IPS-15b (cell line): ENCODE results near the gene C1orf50.
A peak's percentile ranks its signal among the peaks of the same experiment; 100 is the strongest.

Source experiments
- H3K27me3 ChIP-seq: one replicate; pipeline ENCODE4 v1.6.1; 2013; ENCODE audit warnings: low read length; ENCODE audit not compliant: control insufficient read depth, insufficient read depth
- H3K36me3 ChIP-seq: one replicate; pipeline ENCODE4 v1.6.1; 2013; ENCODE audit warnings: low read length; ENCODE audit not compliant: control insufficient read depth, insufficient read depth
- H3K4me1 ChIP-seq: one replicate; pipeline ENCODE4 v1.6.1; 2013; ENCODE audit warnings: mild to moderate bottlenecking, low read length; ENCODE audit not compliant: control insufficient read depth, insufficient read depth
- H3K4me3 ChIP-seq: one replicate; pipeline ENCODE4 v1.5.1; 2013; ENCODE audit warnings: low read depth, low read length
- H3K9ac ChIP-seq: one replicate; pipeline ENCODE4 v1.6.1; 2013; ENCODE audit warnings: low read depth, mild to moderate bottlenecking, low read length
- H3K9me3 ChIP-seq: one replicate; pipeline ENCODE4 v1.6.1; 2013; ENCODE audit warnings: mild to moderate bottlenecking, low read length; ENCODE audit not compliant: control insufficient read depth, insufficient read depth

C1orf50 gene

GRCh38 chr1:42767510-42768000 lies 506 bp downstream of the C1orf50 start:
- peak overlapping the region; percentile 73 for H3K9ac ChIP-seq
- no peaks in the 10 kb centered on the region for H3K36me3 ChIP-seq
- H3K4me1 ChIP-seq = peaks cover 6% of the 10 kb centered on the region
- H3K4me3 ChIP-seq = peak overlapping the region; percentile 94
- H3K27me3 ChIP-seq = no peaks in the 10 kb centered on the region
- H3K9me3 ChIP-seq = no peaks in the 10 kb centered on the region

- peak overlapping the region; percentile 94 for H3K4me3 ChIP-seq
- H3K27me3 ChIP-seq = no peaks in the 10 kb centered on the region
Measured at GRCh38 chr1:42768172-42768571, 1.1 kb downstream of the C1orf50 start.

GRCh38 chr1:42769811-42770210 lies 2.8 kb downstream of the C1orf50 start:
- Histone ChIP-seq H3K36me3 (peaks cover 3% of the 10 kb centered on the region), H3K9ac (no peak overlapping the region), H3K4me1 (peaks cover 6% of the 10 kb centered on the region)

More at GRCh38 chr1:42768172-42768571, 1.1 kb downstream of the C1orf50 start:
- no peaks in the 10 kb centered on the region for H3K36me3 ChIP-seq
- peaks cover 6% of the 10 kb centered on the region for H3K4me1 ChIP-seq
- no peaks in the 10 kb centered on the region for H3K9me3 ChIP-seq
- H3K9ac ChIP-seq = no peak overlapping the region

GRCh38 chr1:42773420-42773819 lies 6.4 kb downstream of the C1orf50 start:
- peaks cover 7% of the 10 kb centered on the region for H3K36me3 ChIP-seq
- H3K9me3 ChIP-seq = no peaks in the 10 kb centered on the region
- H3K9ac ChIP-seq = no peak overlapping the region
- H3K4me1 ChIP-seq = no peaks in the 10 kb centered on the region
- H3K4me3 ChIP-seq = no peak overlapping the region
- no peaks in the 10 kb centered on the region for H3K27me3 ChIP-seq

More at GRCh38 chr1:42769811-42770210, 2.8 kb downstream of the C1orf50 start:
- H3K4me3 ChIP-seq = no peak overlapping the region
- no peaks in the 10 kb centered on the region for H3K9me3 ChIP-seq
- no peaks in the 10 kb centered on the region for H3K27me3 ChIP-seq

GRCh38 chr1:42774928-42775526 lies 8.0 kb downstream of the C1orf50 start:
- H3K9ac ChIP-seq = no peak overlapping the region
- H3K4me1 ChIP-seq = no peaks in the 10 kb centered on the region
- no peaks in the 10 kb centered on the region for H3K9me3 ChIP-seq
- H3K36me3 ChIP-seq = peaks cover 7% of the 10 kb centered on the region
- H3K27me3 ChIP-seq = no peaks in the 10 kb centered on the region
- no peak overlapping the region for H3K4me3 ChIP-seq

GRCh38 chr1:42776502-42776901 lies 9.5 kb downstream of the C1orf50 start:
- Histone ChIP-seq H3K27me3 (no peaks in the 10 kb centered on the region), H3K9ac (no peak overlapping the region), H3K4me3 (no peak overlapping the region), H3K9me3 (no peaks in the 10 kb centered on the region), H3K4me1 (no peaks in the 10 kb centered on the region), H3K36me3 (peaks cover 11% of the 10 kb centered on the region)

GRCh38 chr1:42777852-42778251 lies 10.8 kb downstream of the C1orf50 start:
- peaks cover 11% of the 10 kb centered on the region for H3K36me3 ChIP-seq
- H3K9me3 ChIP-seq = no peaks in the 10 kb centered on the region
- no peaks in the 10 kb centered on the region for H3K27me3 ChIP-seq
- H3K4me3 ChIP-seq = no peak overlapping the region
- no peak overlapping the region for H3K9ac ChIP-seq
- no peaks in the 10 kb centered on the region for H3K4me1 ChIP-seq

GRCh38 chr1:42779725-42780124 lies 12.7 kb downstream of the C1orf50 start:
- peaks cover 8% of the 10 kb centered on the region for H3K36me3 ChIP-seq
- H3K27me3 ChIP-seq = no peaks in the 10 kb centered on the region
- no peaks in the 10 kb centered on the region for H3K9me3 ChIP-seq

GRCh38 chr1:42780176-42780575 lies 13.1 kb downstream of the C1orf50 start:
- Histone ChIP-seq H3K27me3 (no peaks in the 10 kb centered on the region), H3K36me3 (peaks cover 8% of the 10 kb centered on the region), H3K4me1 (no peaks in the 10 kb centered on the region), H3K9ac (no peak overlapping the region), H3K4me3 (no peak overlapping the region), H3K9me3 (no peaks in the 10 kb centered on the region)

More at GRCh38 chr1:42779725-42780124, 12.7 kb downstream of the C1orf50 start:
- no peak overlapping the region for H3K4me3 ChIP-seq
- H3K9ac ChIP-seq = no peak overlapping the region
- no peaks in the 10 kb centered on the region for H3K4me1 ChIP-seq

- no peak overlapping the region for H3K4me3 ChIP-seq
- no peak overlapping the region for H3K9ac ChIP-seq
- H3K36me3 ChIP-seq = peaks cover 4% of the 10 kb centered on the region
- H3K9me3 ChIP-seq = no peaks in the 10 kb centered on the region
- no peaks in the 10 kb centered on the region for H3K27me3 ChIP-seq
- no peaks in the 10 kb centered on the region for H3K4me1 ChIP-seq
Measured at GRCh38 chr1:42783092-42783491, 16.0 kb downstream of the C1orf50 start.

GRCh38 chr1:42784547-42784945 lies 17.5 kb downstream of the C1orf50 start:
- no peak overlapping the region for H3K4me3 ChIP-seq
- no peaks in the 10 kb centered on the region for H3K9me3 ChIP-seq
- no peaks in the 10 kb centered on the region for H3K4me1 ChIP-seq
- H3K27me3 ChIP-seq = no peaks in the 10 kb centered on the region
- no peak overlapping the region for H3K9ac ChIP-seq
- H3K36me3 ChIP-seq = peaks cover 4% of the 10 kb centered on the region

GRCh38 chr1:42784946-42785693 lies 18.1 kb downstream of the C1orf50 start, which contains the start of gene TMEM269:
TMEM269 (plus strand) TSS chr1:42784991; CDS start chr1:42789894, 4,903 bp downstream.
- no peaks in the 10 kb centered on the region for H3K27me3 ChIP-seq
- H3K4me1 ChIP-seq = no peaks in the 10 kb centered on the region
- H3K36me3 ChIP-seq = peaks cover 4% of the 10 kb centered on the region
- no peak within 1 kb of the TSS for H3K4me3 ChIP-seq
- no peak within 1 kb of the TSS for H3K9ac ChIP-seq
- no peaks in the 10 kb centered on the region for H3K9me3 ChIP-seq
